SK-N-SH treated with all-trans-retinoic acid at 6 μM for 48 hours (cell line): Measurements from ENCODE around the gene ST6GALNAC3.

Experiments used
- ATAC-seq: fragments of 200-7000 bp; cut with Tn5 transposase; 3 replicates; pipeline ENCODE4 v1.9.1; 2020; ENCODE audit warnings: mild to moderate bottlenecking, moderate library complexity
- ARNTL ChIP-seq: fragments of 450-650 bp; formaldehyde crosslinking; IDR thresholded peaks from 2 replicates; pipeline ENCODE4 v1.5.0; 2020; ENCODE audit warnings: low read depth, mild to moderate bottlenecking, moderate library complexity, borderline replicate concordance
- BACH2 ChIP-seq: fragments of 250-450 bp; sonication (Bioruptor Pico); IDR thresholded peaks from 2 replicates; pipeline ENCODE4 v1.9.0; 2021; ENCODE audit warnings: mild to moderate bottlenecking, borderline replicate concordance
- CSDC2 ChIP-seq: fragments of 250-450 bp; sonication (Bioruptor Pico); IDR thresholded peaks from 2 replicates; pipeline ENCODE4 v1.5.0; 2020; ENCODE audit warnings: mild to moderate bottlenecking, moderate library complexity
- ESRRG ChIP-seq: fragments of 250-450 bp; sonication (Bioruptor Pico); IDR thresholded peaks from 2 replicates; pipeline ENCODE4 v1.6.1; 2021; ENCODE audit warnings: mild to moderate bottlenecking
- GLIS3 ChIP-seq: fragments of 250-450 bp; sonication (Bioruptor Pico); IDR thresholded peaks from 2 replicates; pipeline ENCODE4 v1.5.0; 2020; ENCODE audit warnings: mild to moderate bottlenecking, moderate library complexity
- ISL1 ChIP-seq: fragments of 250-450 bp; sonication (Bioruptor Pico); IDR thresholded peaks from 2 replicates; pipeline ENCODE4 v2.1.2; 2022; ENCODE audit warnings: mild to moderate bottlenecking, moderate library complexity
- OSR1 ChIP-seq: fragments of 250-450 bp; sonication (Bioruptor Pico); IDR thresholded peaks from 2 replicates; pipeline ENCODE4 v1.8.0; 2022; ENCODE audit warnings: moderate library complexity, mild to moderate bottlenecking, inconsistent platforms
- PPARA ChIP-seq: fragments of 250-450 bp; sonication (Bioruptor Pico); IDR thresholded peaks from 2 replicates; pipeline ENCODE4 v1.5.0; 2020; ENCODE audit warnings: mild to moderate bottlenecking, borderline replicate concordance
- RARB ChIP-seq: fragments of 250-450 bp; sonication (Bioruptor Pico); IDR thresholded peaks from 2 replicates; pipeline ENCODE4 v1.8.0; 2021; ENCODE audit warnings: mild to moderate bottlenecking, moderate library complexity
- SNAI2 ChIP-seq: fragments of 250-450 bp; sonication (Bioruptor Pico); IDR thresholded peaks from 2 replicates; pipeline ENCODE4 v1.5.0; 2020; ENCODE audit warnings: mild to moderate bottlenecking, moderate library complexity
- TCF4 ChIP-seq: fragments of 250-450 bp; sonication (Bioruptor Pico); IDR thresholded peaks from 2 replicates; pipeline ENCODE4 v1.8.0; 2021; ENCODE audit warnings: mild to moderate bottlenecking, moderate library complexity, borderline replicate concordance
- TOX ChIP-seq: fragments of 250-450 bp; sonication (Bioruptor Pico); IDR thresholded peaks from 2 replicates; pipeline ENCODE4 v1.8.0; 2021; ENCODE audit warnings: mild to moderate bottlenecking, moderate library complexity, borderline replicate concordance
- ZFP3 ChIP-seq: fragments of 250-450 bp; sonication (Bioruptor Pico); IDR thresholded peaks from 2 replicates; pipeline ENCODE4 v1.5.0; 2020; ENCODE audit warnings: mild to moderate bottlenecking, moderate library complexity
- ZFP30 ChIP-seq: fragments of 450-650 bp; formaldehyde crosslinking; IDR thresholded peaks from 2 replicates; pipeline ENCODE4 v1.5.0; 2022; ENCODE audit warnings: mild to moderate bottlenecking, moderate library complexity
- ZNF565 ChIP-seq: fragments of 450-650 bp; formaldehyde crosslinking; conservative IDR thresholded peaks from 2 replicates; pipeline ENCODE4 v1.5.0; 2020; ENCODE audit warnings: low read depth, mild to moderate bottlenecking, moderate library complexity
- ZNF70 ChIP-seq: fragments of 450-650 bp; formaldehyde crosslinking; IDR thresholded peaks from 2 replicates; pipeline ENCODE4 v1.5.0; 2020; ENCODE audit warnings: mild to moderate bottlenecking, moderate library complexity
- ZNF8 ChIP-seq: fragments of 450-650 bp; formaldehyde crosslinking; IDR thresholded peaks from 2 replicates; pipeline ENCODE4 v1.5.0; 2020; ENCODE audit warnings: mild to moderate bottlenecking, moderate library complexity
- TF ChIP-seq, protein P1 (sequence below): fragments of 250-450 bp; sonication (Bioruptor Pico); IDR thresholded peaks from 2 replicates; pipeline ENCODE4 v1.5.0; 2020; ENCODE audit warnings: mild to moderate bottlenecking, moderate library complexity
- TF ChIP-seq, protein P2 (sequence below): fragments of 250-450 bp; sonication (Bioruptor Pico); IDR thresholded peaks from 2 replicates; pipeline ENCODE4 v1.8.0; 2020; ENCODE audit warnings: mild to moderate bottlenecking, moderate library complexity, borderline replicate concordance
- TF ChIP-seq, protein P3 (sequence below): fragments of 250-450 bp; sonication (Bioruptor Pico); IDR thresholded peaks from 2 replicates; pipeline ENCODE4 v1.5.1; 2020; ENCODE audit warnings: low read depth, mild to moderate bottlenecking, moderate library complexity
- TF ChIP-seq, protein P4 (sequence below): fragments of 250-450 bp; sonication (Bioruptor Pico); IDR thresholded peaks from 2 replicates; pipeline ENCODE4 v1.8.0; 2021; ENCODE audit warnings: low read depth, mild to moderate bottlenecking, moderate library complexity, borderline replicate concordance
- TF ChIP-seq, protein P5 (sequence below): fragments of 250-450 bp; sonication (Bioruptor Pico); IDR thresholded peaks from 2 replicates; pipeline ENCODE4 v1.5.1; 2021; ENCODE audit warnings: mild to moderate bottlenecking, moderate library complexity

The ST6GALNAC3 gene

DNA sequence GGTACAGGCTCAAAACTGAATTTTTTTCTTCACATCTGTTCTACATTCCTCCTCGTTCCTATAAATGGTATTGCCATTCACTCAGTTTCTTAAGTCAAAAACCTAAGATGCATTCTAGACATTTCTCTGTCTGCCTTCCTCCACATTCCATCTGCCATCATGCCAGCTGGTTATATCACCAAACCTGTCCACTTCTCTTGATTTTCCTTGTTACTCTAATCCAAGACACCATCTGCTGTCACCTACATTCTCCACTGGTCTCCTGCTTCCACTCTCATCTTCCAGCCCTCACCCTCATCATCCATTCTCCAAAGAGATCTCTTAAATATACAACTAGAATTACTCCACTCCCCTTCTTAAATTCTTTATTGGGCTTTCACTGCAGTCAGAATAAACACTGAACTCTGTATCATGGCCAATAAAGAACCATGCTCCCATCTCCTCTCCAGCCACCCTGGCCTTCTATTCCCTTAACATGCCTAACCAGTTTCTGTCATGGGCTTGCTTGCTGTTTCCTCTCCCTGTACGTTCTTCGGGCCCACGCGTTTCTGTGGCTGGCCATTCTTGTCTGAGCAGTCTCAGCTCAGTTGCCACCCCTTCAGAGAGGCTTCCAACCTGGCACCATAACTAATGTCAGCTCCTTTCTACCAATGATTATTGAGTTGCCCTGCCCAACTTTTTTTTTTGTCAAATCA lies 278.3 kb downstream of the ST6GALNAC3 start (continued):
- no peak for TF ChIP-seq ZNF565 (CRISPR knock-in tag)

DNA sequence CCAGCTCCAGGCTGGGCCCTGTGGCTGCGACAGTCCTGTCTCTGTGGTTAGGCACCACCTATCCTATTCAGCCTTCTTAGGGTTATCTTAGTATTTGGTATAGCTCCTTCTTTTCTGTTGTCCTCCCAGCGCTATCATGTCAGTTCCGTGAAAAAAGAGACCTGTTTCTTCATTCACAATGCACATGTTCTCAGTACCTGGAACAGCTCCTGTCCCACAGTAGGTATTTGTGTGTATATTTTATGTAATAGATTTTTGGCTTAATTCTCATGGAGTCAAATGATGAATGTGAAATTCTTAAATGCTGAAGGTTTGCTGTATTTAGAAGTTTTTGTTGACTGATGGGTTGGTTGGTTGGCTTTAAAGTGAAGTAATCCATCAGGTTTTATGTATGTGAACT lies 279.7 kb downstream of the ST6GALNAC3 start:
- TF ChIP-seq GLIS3, result no peak
- no peak for TF ChIP-seq ISL1 (CRISPR knock-in tag)
- no peak for TF ChIP-seq ZFP30 (CRISPR knock-in tag)
- ATAC-seq, result no peak

DNA sequence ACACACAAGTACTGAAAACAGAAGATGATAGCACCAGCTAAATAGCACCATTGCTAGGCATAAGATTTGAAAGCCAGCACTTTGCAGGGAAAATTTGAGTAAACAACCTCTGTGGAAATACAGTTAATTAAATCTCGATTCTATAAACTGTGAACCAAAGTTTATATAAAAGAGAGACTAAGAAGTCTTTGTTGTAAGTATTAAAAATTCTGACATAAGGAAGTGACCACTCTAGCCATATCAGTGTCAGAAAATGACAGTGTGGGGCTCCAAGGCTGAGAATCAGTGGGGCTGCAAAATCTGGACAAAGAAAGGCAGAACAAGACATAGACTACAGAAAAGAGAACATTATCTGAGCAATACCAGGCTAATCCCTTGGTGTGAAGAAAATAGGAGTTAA lies 292.2 kb downstream of the ST6GALNAC3 start:
- TF ChIP-seq RARB (CRISPR knock-in tag) (no peak), PPARA (CRISPR knock-in tag) (no peak), CSDC2 (CRISPR knock-in tag) (no peak), ZNF70 (no peak), SNAI2 (CRISPR knock-in tag) (no peak), GLIS3 (no peak), ESRRG (no peak), BACH2 (CRISPR knock-in tag) (no peak), ZNF565 (CRISPR knock-in tag) (no peak), ZFP3 (CRISPR knock-in tag) (no peak), OSR1 (CRISPR knock-in tag) (no peak), TOX (no peak), ZNF8 (CRISPR knock-in tag) (no peak)
- TF ChIP-seq, protein P1, sequence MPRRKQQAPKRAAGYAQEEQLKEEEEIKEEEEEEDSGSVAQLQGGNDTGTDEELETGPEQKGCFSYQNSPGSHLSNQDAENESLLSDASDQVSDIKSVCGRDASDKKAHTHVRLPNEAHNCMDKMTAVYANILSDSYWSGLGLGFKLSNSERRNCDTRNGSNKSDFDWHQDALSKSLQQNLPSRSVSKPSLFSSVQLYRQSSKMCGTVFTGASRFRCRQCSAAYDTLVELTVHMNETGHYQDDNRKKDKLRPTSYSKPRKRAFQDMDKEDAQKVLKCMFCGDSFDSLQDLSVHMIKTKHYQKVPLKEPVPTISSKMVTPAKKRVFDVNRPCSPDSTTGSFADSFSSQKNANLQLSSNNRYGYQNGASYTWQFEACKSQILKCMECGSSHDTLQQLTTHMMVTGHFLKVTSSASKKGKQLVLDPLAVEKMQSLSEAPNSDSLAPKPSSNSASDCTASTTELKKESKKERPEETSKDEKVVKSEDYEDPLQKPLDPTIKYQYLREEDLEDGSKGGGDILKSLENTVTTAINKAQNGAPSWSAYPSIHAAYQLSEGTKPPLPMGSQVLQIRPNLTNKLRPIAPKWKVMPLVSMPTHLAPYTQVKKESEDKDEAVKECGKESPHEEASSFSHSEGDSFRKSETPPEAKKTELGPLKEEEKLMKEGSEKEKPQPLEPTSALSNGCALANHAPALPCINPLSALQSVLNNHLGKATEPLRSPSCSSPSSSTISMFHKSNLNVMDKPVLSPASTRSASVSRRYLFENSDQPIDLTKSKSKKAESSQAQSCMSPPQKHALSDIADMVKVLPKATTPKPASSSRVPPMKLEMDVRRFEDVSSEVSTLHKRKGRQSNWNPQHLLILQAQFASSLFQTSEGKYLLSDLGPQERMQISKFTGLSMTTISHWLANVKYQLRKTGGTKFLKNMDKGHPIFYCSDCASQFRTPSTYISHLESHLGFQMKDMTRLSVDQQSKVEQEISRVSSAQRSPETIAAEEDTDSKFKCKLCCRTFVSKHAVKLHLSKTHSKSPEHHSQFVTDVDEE, result no peak
- TF ChIP-seq, protein P2, sequence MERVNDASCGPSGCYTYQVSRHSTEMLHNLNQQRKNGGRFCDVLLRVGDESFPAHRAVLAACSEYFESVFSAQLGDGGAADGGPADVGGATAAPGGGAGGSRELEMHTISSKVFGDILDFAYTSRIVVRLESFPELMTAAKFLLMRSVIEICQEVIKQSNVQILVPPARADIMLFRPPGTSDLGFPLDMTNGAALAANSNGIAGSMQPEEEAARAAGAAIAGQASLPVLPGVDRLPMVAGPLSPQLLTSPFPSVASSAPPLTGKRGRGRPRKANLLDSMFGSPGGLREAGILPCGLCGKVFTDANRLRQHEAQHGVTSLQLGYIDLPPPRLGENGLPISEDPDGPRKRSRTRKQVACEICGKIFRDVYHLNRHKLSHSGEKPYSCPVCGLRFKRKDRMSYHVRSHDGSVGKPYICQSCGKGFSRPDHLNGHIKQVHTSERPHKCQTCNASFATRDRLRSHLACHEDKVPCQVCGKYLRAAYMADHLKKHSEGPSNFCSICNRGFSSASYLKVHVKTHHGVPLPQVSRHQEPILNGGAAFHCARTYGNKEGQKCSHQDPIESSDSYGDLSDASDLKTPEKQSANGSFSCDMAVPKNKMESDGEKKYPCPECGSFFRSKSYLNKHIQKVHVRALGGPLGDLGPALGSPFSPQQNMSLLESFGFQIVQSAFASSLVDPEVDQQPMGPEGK, result no peak
- TF ChIP-seq, protein P3, sequence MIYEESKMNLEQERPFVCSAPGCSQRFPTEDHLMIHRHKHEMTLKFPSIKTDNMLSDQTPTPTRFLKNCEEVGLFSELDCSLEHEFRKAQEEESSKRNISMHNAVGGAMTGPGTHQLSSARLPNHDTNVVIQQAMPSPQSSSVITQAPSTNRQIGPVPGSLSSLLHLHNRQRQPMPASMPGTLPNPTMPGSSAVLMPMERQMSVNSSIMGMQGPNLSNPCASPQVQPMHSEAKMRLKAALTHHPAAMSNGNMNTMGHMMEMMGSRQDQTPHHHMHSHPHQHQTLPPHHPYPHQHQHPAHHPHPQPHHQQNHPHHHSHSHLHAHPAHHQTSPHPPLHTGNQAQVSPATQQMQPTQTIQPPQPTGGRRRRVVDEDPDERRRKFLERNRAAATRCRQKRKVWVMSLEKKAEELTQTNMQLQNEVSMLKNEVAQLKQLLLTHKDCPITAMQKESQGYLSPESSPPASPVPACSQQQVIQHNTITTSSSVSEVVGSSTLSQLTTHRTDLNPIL, result no peak
- TF ChIP-seq, protein P4, sequence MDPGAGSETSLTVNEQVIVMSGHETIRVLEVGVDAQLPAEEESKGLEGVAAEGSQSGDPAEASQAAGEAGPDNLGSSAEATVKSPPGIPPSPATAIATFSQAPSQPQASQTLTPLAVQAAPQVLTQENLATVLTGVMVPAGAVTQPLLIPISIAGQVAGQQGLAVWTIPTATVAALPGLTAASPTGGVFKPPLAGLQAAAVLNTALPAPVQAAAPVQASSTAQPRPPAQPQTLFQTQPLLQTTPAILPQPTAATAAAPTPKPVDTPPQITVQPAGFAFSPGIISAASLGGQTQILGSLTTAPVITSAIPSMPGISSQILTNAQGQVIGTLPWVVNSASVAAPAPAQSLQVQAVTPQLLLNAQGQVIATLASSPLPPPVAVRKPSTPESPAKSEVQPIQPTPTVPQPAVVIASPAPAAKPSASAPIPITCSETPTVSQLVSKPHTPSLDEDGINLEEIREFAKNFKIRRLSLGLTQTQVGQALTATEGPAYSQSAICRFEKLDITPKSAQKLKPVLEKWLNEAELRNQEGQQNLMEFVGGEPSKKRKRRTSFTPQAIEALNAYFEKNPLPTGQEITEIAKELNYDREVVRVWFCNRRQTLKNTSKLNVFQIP (CRISPR knock-in tag), result no peak
- TF ChIP-seq, protein P5, sequence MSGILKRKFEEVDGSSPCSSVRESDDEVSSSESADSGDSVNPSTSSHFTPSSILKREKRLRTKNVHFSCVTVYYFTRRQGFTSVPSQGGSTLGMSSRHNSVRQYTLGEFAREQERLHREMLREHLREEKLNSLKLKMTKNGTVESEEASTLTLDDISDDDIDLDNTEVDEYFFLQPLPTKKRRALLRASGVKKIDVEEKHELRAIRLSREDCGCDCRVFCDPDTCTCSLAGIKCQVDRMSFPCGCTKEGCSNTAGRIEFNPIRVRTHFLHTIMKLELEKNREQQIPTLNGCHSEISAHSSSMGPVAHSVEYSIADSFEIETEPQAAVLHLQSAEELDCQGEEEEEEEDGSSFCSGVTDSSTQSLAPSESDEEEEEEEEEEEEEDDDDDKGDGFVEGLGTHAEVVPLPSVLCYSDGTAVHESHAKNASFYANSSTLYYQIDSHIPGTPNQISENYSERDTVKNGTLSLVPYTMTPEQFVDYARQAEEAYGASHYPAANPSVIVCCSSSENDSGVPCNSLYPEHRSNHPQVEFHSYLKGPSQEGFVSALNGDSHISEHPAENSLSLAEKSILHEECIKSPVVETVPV (CRISPR knock-in tag), result no peak
- no peak for ATAC-seq

DNA sequence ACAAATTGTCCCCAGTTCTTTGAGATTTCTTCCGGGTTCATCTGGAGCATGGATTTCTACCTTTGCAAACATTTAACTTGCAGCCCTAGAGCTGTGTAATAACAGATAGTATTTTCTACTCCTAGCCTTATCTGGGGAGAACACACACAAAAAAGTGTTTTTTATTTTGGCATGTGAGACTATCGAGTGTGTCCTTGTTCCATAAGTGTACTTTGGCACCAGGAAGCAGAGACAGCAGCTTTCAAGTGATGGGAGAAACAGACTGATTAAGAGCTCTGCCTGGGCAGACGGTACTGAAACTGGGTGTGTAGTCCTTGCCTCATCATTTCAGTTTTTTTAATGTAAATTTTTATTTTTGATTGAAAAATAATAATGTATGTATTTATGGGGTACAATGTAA lies 297.4 kb downstream of the ST6GALNAC3 start:
- ATAC-seq, result no peak
- TF ChIP-seq ARNTL (CRISPR knock-in tag), result no peak
- TF ChIP-seq TCF4 (CRISPR knock-in tag), result no peak
- TF ChIP-seq CSDC2 (CRISPR knock-in tag), result no peak
- no peak for TF ChIP-seq RARB (CRISPR knock-in tag)
- no peak for TF ChIP-seq BACH2 (CRISPR knock-in tag)
- no peak for TF ChIP-seq ESRRG
- no peak for TF ChIP-seq ZFP3 (CRISPR knock-in tag)
- TF ChIP-seq, protein P3, result no peak
- no peak for TF ChIP-seq SNAI2 (CRISPR knock-in tag)
- TF ChIP-seq ZFP30 (CRISPR knock-in tag), result no peak
